HG03108 (cell line): Measurements from ENCODE around the gene PACS2.
"Not testable (repeated sequence)": the region's sequence is repeated elsewhere in the genome, so short reads cannot be mapped to it uniquely, and the experiment has no call there.

Experiments
- ATAC-seq: cut with Tn5 transposase; IDR thresholded peaks from one replicate; pipeline ENCODE4 v1.9.1; 2021; ENCODE audit warnings: moderate library complexity; ENCODE audit not compliant: unreplicated experiment

The PACS2 gene

DNA sequence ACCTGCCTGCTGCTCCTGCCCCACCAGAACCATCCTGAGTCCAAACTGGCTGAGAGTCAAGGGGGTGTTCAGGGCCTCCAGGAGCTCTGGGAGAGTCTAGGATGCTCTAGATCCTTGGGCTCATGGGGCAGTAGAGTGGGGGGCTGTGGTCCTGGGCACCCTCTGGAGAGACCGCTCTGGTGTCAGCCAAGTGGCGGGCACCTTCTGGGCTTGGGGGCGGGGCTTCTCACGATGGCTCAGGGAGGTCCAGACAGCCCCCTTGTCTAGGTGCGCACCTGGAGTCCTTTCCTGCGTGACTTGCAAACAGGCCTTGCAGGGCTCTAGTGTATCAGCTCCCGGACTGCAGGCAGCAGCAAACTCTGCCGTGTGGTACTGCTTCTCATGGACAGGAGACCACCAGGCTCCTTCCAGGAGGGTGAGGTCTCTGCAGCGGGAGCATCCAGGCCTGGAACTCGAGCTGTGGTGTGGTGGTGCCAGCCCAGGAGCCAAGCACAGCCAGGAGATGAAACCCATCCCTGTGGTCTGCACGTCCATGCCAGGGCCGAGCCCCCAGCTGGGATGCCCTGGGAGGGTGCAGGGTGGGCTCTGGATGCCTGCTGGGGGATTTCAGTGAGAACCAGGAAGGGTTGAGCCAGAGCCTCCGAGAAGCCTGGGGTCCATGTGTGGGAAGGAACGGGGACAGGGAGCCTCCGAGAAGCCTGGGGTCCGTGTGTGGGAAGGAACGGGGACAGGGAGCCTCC is 15.0 kb downstream of the PACS2 start:
- no peak for ATAC-seq

DNA sequence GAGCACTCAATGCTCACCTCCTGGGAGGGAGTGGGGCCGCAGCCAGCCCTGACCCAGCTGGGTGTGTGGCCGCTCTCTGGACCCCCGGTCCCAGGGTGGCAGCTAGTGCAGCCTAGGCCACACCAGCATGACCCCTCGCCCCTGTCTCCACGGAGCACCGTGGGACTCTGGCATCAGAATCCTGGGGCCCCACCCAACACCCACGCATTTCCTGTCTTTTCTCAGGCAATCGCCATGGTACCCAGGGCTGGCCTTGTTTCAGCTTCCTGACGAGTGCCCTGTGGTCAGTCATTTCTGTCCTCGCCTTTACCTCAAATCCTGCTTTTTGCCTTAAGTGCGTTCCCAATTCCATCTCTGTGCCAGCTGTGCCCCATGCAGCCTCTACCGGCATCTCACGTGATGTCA is 15.9 kb downstream of the PACS2 start:
- ATAC-seq: no peak

DNA sequence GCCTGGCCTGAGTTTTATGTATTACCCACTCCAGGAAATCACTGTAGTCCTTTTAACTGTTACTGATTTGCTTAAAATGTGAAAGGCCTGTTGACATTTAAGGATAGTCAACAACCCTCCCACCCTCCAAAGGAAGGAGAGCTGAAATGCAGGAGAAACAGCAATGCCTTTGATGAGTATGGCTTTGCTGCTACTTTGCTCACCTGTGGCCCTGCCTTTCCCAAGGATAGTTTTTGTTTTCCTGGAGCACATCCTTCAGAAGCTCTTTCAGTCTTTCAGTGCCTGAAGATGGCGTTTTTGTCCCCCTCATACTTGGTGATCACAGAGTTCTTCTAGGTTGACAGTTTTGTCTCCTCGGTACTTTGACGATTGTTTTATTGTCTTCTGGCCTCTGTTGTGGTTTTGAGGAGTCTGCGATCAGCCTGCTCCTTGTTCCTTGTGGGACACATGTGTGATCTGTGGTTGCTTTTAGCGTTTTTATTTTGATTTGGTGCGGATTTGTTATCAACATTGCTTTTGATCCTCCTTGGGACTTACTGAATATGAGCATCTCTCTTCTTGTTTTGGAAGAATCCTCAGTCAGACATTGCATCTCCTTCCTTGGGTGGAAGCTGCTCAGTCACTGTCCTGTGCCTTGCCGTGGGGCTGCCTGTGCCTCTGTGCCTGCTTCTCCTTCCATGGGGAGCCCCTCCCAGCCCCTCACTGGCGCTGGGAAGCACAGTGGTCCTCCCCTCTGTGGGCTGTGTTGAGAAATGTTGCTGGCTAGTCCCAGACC is 17.2 kb downstream of the PACS2 start:
- no peak for ATAC-seq

DNA sequence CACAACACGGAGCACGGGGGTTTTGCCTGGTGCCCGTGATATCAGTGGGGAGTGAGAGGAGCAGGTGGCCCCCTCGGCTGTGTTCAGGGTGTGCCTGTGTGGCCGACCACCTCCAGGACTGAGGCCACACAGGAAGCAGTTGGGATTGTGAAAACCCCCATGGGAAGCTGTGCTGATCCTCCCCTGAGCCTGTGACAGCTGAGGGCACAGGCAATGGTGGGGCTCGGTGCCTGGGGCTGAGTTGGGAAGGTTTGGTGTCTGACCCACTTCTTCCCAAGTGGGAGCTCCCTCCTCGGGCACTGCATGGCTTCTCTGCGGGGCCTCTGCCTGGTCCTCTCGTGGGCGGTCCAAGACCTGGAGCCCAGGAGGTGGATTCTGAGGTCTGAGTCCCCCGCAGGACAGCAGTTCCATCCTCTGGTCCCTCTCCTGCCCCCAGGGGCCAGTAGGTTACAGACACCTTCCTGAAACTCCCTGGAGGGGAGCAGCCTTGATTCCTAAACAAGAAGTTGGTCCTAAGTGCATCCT is 17.9 kb downstream of the PACS2 start:
- no peak for ATAC-seq

DNA sequence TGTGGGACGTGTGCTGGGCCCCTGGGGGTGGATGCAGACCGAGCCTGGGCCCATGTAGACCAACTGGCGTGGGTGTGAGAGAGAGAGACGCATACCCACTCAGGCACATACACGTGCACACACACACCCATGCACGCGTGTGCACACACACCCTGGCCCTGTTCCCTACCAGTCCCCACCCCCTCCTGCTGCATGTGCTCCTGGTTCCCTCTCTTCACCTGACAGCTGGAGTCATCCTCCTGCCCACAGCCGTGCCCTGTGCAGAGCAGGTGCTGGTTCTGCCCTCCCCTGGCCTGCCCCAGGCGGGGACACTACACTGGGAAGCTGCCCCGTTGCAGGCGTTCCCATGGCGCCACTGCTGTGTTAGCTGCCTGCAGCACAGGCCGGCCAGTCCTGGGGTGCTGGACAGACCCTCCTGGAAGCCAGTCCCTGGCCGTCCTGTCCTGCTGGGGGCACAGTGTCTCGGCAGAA is 18.5 kb downstream of the PACS2 start:
- ATAC-seq: no peak

DNA sequence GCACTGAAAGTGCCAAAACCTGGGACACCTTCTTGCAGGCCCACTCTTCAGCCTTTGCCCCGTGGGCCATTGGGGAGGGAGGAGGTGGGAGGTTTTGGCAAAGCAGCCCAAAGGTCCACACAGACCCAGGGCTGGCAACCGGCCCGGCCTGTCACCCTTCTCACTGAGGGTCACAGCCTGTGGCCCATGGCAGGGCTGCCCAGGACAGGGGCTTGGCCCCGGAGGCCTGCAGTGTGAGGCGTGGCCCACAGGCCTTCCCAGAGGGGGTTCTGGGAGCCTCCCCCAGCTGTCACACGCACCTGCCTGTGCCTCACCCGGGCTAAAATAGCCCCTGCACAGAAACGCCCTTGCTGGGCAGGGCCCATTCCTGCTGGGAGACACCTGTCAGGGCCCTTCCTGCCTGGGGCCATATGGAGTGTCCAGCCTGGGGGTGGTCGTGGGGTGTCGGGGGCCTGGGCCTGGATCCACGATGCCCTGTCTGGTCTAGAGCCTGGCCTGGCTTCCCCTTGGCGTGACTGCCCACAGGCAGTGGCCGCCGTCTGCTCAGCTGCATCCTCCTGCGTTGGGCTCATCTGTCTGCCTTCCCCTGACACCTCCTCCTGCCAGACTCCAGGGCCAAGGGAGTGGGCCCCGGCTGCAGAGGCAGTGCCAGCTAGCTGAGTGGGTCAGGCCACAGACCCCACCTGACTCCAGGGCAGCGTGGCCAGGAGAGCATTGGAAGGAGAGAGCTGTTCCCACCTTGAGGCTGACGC is 19.2 kb downstream of the PACS2 start:
- no peak for ATAC-seq

DNA sequence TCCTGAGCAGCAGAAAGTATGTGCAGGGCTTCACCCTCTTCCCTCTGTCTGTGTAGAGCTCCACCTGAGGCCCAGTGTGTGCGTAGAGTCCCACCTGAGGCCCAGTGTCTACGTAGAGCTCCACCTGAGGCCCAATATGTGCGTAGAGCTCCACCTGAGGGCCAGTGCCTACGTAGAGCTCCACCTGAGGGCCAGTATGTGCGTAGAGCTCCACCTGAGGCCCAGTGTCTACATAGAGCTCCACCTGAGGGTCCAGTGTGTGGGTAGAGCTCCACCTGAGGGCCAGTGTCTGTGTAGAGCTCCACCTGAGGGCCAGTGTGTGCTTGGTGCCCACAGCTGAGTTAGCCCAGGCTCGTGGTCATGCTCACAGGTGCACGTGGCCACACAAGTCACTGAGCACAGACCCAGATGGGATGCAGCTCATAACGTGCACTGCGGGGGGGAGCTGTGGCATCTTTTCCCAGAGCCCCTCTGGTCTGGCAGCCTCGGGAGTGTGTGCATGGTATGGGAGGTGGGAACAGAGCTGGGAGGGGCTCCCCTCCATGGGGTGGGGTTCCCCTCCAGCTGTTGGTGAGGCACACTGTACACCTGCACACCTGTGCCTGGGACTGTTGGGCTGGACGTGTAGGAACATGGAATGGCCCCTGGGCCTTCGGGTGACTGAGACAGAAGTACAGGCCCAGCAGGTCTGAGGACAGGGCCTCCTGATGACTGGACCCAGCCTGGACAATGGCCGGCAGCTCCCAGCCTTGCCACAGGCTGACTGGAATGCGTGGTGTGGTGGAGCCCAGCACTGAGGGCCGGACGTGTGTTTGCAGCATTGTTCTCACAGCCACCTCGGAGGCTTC is 20.1 kb downstream of the PACS2 start:
- no peak for ATAC-seq

DNA sequence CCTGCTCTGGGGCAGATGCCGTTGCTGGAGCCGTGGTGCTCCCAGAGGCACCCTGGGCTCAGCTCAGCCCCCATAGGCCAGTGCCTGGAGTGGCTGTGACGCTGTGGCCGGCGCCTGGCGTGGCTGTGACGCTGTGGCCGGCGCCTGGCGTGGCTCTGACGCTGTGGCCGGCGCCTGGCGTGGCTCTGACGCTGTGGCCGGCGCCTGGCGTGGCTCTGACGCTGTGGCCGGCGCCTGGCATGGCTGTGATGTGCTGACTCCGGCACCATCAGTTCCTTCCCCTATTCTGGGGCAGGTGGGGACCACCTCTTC is 20.6 kb downstream of the PACS2 start:
- ATAC-seq: not testable (repeated sequence)

DNA sequence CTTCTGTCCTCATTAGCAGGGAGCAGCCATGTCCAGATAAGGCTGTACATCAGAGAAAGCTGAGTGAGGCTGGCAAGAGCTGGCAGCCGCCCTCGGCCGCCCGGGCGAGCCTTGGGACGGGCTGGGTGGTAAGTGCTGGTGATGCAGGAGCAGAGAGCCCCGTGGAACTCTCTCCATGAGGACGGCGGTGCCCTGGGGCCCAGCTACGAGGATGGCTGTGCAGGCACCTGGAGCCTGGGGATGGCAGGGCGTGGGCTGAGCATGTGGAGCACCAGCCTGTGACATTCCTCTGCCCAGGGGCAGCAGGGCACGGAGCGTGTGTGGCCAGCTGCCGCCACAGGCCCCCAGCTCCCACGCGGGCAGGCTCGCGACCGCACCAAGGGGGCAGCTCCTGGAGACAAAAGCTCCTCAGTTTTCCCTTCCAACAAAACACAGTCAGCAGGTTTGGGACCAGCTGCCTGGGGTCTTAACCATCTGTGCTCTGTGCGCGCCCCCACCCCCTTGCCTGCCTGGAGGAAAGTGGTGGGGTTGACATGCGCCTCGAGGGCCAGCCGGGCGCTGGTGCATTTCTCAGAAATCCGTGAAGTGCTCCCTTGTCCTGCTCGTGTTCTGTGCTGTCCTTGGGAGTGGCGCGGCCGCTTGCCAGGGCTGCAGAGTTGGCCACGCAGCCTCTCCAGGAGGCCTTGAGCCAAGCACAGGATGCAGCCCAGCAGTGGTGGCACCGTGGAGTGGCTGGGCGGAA is 21.4 kb downstream of the PACS2 start:
- ATAC-seq: no peak

DNA sequence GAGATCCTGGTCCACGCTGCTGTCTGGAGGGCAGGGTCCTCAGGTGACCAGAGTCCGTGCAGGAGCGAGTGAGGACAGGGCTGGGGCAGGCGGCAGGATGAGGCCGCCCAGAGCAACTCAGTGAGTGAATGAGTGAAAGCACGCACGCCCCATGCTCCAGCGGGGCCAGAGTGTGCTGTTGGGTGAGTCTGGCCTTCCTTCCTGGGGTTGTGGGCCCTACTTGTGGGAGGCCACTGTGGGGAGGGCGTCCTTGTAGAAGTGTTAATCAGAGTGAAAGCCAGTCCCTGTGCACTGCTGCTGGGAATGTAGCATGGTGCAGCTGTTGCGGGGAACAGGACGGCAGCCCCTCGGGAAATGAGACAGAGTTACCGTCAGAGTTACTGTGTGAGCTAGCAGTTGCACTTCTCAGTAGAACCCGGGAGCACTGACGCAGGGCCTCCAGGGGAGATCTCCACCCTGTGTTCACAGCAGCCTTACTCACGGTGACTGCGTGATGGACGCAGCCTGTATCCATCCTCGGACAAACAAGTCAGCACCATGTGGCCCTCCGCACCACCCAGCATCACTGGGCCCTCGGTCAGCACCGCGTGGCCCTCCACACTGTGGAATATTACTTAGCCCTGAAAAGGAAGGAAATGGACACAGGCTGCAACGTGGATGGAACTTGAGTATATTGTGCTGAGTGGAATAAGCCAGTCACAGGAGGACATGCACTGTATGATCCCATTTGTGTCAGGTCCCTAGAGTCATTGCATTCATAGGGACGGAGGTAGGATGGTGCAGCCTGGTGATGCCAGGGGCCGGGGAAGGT is 22.1 kb downstream of the PACS2 start:
- ATAC-seq: no peak

DNA sequence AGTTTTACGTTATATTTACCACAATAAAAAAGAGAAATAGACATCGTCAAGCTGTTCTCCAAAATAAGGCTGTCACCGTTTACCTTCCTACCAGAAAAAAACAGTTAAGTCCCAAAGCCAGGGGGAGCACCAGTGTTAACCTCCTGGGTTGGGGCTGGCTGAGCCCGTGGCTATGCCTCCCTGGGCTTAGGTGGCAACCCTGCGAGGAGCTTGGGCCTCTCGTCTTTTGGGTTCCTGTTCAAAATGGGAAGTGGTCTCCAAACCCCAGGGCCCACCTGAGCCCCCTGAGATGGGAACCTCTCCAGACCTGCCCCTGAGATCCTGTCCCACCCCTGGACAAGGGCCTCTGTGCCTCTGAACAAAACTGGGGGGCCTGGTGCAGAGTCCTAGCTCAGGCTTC is 22.9 kb downstream of the PACS2 start:
- no peak for ATAC-seq

DNA sequence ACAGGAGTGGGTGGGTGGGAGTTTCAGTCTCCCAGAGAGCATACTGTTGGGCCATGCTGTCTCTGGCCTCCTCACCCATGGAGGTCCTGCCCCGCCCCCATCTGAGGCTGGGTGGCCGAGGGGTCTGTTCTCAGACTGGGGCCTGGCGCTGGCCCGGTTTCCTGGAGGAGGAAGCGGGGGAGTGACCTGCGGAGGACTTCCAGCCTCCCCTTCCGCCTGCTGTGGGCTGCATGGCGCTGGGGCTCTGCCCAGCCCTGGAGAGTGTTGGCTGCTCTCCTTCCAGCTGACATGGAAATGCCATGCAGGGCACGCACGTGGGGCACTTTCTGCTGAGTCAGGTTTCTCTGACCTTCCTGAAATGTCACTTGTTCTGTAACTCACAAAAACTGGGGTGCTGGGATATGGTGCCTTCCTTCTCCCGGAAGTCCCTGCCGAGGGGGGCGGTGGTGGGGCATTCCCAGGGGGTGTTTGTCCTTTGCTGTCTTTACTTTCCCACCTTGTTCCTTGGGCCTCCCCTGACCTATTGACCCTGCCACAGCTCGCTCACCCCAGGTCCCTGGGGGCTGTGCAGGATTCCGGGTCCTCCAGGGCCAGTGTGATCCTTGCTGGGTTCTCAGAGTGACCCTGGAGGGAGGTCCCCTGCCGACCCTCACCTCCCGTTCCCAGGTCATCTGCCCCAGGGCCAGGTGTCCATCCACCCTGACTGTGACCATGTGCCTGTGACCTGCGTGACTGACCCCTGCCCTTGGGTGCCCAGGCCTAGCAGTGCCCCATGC is 23.6 kb downstream of the PACS2 start:
- ATAC-seq: no peak

DNA sequence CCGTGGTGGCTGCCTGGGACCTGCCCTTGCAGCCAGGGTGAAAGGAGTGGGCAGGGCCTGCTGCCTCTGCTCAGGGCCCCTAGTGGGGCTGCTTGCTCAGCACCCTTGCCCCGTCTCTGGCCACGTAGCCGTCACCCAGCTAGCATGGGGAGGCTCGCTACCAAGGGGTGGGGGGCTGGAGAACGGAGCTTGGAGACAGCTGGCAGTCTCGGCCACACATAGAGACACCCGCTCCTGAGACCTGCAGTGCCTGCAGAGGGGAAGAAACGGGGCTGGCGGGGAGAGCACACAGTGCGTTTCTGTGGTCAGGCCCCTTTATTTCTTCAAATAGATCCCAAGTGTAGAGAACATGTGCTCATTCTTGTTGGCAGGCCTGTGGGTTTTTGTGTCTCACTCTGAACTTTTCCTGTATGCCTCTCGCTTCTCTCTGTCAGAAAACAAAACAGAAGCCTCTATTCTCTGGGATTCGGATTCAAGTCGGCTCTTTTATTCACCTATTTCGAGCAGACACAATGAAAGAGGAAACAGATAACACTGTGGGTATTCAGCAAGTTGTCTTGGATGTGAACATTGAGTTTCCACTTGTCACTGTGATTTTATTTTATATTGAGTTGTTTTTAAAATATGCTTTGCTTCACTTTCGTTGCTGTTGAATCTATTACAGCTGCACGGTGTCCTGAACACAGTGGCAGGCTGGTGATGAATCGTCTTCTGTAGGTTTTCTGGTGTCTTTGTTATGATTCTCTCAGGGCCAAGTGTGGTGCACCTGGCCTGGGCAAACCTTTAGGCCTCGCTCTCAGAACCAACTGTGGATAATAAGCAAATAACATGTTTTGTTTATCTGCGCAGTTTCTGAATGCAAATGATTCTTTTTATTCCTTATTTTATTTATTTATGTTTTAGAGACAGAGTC is 26.5 kb downstream of the PACS2 start:
- no peak for ATAC-seq

DNA sequence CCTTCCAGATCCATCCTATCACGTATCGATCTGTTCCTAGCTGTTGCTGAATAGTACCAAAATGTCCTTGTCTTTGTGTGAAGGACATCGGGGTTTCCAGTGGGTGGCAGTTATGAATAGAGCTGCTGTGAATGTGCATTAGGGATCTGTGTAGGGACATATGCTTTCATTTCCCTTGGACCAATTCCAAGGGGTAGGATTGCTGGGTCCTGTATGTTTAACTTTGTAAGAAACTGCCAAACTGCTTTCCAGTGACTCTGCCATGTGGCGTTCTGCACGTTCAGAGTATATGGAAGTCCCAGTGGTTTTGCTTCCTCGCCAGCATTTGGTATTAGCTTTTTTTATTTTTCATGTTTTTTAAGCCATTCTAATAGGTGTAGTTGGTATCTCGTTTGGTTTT is 28.6 kb downstream of the PACS2 start:
- ATAC-seq: no peak

DNA sequence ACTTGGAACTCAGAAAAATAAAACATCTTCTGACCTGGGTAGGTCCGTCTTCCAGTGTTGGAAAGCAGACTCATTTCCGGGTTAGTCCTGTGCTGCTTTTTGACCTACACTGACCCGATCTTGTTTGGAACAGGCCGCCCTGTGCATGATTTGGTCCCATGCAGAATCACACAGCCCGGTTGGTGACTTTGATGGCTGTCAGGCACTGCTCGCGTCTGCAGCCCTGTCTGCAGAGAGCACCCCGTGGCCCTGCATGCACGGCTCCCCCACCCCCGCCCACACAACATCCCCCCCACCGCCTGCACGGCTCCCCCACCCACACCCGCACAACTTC is 31.6 kb downstream of the PACS2 start:
- no peak for ATAC-seq

DNA sequence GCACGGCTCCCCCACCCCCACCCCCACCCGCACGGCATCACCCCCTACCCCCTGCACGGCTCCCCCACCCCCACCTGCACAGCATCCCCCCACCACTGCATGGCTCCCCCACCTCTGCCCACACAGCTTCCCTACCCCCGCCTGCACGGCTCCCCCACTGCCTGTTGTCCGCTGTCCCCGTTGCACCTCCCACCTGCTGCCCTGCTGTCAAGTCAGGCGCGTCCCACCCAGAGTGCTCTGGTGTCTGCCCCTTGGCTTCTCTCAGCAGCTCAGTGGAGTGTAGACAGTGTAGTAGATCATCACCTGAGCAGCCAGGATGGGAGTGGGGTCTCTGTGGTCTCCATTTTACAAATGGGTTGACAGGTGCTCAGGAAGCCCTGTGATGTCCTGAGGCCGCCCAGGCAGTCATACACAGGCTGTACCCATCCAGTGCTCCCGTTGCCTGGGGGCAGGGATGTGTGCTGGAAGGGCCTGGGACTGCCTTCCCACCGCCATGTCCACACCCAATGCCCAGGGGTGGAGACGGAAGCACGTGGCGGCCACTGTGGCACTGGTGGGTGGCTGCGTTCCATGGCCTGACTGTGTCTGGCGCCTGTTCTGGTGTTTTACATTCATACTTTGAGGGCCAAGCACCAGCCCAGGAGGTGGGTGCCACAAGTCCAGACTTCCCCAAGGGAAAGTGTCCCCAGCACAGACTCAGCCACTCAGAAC is 32.5 kb downstream of the PACS2 start:
- ATAC-seq: no peak

DNA sequence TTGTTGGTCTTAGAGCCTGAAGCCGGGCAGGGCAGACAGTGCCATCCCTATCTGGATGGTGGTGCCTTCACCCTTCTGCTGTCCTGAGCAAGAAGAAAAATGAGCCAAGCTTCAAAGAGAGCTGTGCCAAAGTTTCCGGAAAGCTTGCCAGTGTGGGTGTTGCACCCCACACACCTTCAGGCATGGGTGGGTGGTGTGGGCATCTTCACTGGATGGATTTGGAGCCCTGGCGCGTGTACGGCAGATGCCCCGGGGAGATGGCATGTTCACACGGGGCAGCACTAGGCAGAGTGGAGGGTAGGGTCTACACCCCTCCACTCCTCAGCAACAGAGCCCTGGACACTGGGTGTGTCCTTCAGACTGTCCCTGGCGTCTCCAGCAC is 33.0 kb downstream of the PACS2 start:
- ATAC-seq: no peak
